GM13977 (cell line): ENCODE results near the gene UPK2.

Source experiments
- DNase-seq: peaks from one replicate; pipeline ENCODE4 v3.0.0; 2012; ENCODE audit warnings: low spot score
- in situ Hi-C: fragments of 300-500 bp; cut with MboI; formaldehyde crosslinking; loops from one replicate; pipeline ENCODE4 v1.12.0; 2022; ENCODE audit warnings: low sequenced_read_pairs, low pct_unique_long_range_greater_than_20kb, mixed read lengths, inconsistent platforms; ENCODE audit not compliant: unreplicated experiment
- TF ChIP-seq, protein P1 (sequence below): IDR thresholded peaks from 2 replicates; pipeline ENCODE4 v1.5.1; 2012; ENCODE audit warnings: mild to moderate bottlenecking, control low read depth; ENCODE audit not compliant: insufficient read depth; ENCODE audit errors: extremely low read depth, missing control alignments

Gene UPK2

DNA sequence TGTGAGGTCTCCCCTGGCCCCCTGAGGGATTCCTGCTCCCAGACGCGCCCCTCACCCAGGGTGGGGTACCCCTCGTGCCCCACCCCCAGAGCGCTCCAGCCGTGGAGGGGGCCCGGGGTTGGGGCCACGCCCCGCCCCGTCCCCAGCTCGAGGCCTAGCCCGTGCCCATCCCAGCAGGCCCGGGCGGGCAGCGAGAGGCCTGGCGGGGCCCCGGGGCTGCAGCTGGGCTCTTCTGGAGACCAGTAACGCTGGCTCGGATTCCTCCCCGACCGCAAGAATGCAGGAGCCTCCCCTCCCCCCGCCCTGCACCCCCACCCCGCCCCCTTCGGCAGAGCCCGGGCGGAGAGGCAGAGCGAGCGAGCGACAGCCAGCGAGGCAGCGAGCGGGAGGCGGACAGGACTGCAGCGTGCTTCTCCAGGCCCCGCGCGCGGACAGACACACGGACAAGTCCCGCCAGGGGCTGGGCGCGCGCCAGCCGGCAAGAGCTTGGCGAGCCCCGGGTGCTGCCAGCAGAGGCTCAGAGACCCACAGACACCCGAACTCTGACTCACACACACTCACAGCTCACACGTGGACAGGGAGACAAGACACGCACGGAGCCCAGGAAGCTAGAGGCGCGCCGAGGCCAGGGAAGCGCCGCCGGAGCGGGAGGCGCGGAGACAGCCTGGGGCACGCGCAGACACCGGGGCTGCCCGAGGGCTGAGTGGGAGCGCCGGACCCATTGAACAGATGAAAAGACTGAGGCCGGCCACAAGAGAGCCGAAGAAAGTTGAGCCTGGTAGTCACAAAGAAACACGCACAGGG lies 45.6 kb upstream of the UPK2 start:
- no peak for DNase-seq
- TF ChIP-seq, protein P1, sequence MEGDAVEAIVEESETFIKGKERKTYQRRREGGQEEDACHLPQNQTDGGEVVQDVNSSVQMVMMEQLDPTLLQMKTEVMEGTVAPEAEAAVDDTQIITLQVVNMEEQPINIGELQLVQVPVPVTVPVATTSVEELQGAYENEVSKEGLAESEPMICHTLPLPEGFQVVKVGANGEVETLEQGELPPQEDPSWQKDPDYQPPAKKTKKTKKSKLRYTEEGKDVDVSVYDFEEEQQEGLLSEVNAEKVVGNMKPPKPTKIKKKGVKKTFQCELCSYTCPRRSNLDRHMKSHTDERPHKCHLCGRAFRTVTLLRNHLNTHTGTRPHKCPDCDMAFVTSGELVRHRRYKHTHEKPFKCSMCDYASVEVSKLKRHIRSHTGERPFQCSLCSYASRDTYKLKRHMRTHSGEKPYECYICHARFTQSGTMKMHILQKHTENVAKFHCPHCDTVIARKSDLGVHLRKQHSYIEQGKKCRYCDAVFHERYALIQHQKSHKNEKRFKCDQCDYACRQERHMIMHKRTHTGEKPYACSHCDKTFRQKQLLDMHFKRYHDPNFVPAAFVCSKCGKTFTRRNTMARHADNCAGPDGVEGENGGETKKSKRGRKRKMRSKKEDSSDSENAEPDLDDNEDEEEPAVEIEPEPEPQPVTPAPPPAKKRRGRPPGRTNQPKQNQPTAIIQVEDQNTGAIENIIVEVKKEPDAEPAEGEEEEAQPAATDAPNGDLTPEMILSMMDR: no peak
- in situ Hi-C loops: no loop called here

DNA sequence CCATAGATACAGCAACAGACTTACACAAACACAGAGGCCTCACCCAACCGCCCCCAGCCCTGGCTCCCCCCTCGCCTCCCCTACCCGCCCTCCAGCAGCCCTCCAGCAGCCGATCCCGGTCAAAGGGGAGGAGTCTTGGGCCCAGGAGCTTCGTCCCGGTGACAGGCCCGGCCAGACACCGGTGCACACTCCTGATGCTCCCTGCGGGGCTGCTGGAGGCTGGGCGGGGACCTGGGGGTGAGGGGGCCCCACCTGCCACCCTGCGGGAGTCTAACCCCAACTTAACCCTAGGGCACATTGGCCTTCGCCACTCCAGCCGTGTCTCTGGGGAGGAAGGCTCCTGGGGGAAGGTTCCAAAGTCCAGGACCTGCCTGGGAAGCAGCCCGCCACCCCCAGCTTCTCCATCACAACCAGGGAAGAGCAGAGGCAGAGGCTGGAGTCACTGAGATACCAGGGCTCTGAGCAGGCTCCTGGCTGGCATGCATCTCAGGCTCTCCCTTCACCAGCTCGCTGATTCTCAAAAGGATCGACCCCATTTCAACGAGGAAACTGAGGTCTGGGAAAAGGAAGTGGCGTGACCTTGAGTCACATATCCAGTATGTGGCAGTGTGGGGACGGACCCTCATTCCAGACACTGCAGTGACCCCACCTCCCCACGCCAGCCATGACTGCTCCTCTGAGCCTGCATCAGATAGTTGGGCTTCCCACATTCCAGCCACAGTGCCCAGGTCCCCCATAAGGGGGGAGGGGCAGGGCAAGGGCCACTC lies 44.8 kb upstream of the UPK2 start:
- TF ChIP-seq, protein P1: no peak

DNA sequence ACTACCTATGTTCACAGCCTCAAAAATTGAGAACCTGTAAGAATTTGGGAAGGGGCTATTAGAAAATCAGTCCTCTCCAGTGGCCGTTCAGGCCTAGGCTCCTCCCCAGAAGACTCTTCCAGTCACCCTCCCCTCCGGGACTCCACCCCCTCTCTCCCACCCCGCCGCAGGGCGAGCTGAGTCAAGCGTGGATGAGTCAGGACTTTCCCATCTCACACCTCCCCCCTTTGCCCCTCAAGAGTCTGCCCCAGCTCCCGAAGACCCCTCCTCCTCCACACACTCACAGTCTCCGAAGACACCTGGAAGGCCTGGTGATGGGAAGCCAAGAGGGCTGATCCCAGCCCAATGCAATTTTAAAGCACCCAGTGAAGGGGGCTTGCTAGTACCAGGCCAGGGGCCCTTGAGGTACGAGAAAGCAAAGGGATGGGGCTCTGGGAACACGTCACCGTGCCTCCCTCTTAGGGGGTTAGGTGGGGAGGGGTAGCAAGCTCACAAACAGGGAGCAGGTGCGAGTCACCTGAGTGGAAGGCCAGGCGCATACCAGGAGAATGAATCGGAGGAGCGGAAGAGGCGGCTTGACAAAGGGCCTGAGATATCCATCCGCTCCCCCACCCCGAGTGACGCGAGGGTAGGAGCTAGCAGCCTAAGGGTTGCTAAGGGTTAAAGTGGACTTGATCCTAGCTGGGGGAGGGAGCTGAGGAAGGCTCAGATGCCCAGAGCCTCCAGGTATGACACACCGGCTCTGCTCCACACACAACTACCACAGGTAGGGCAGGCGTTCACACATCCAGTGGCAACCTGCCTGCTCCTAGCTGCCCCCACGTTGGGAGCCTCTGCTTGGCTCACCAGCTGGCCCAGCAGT lies 44.0 kb upstream of the UPK2 start:
- TF ChIP-seq, protein P1: no peak
- in situ Hi-C loops: no loop called here
- DNase-seq: no peak

More for the DNA sequence above, 44.8 kb upstream of the UPK2 start:
- no peak for DNase-seq
- in situ Hi-C loops: no loop called here

DNA sequence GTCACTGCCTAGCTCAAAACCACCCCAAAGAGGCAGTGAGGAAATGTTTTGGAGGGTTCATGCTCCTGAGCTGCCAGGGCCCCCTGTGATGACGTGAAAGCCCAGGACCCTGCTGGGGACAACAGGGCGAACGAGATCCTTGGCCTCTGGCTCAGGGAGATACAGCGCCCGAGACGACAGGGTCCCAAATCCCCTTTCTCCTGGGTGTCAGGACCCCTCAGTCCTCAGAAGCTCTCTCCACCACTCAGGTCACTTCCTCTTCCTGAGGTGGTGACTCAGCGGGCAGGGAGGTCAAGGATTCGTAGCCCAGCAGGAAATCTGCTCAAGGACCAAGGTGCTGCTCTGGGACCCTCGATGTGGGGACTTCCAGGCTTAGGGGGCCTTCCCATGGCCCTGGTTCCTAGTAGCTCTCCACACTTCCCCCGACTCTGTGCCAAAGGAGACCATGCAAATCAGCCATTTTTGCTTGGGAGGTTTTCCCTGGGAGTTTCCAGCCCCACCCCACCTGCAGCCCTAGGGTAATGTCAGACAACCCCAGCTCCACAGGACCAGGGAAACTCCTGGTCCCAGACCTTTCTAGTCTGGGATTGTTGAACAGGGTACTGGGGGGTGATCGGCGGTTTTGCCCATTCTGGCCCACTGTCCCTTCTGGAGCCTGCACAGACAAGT lies 43.2 kb upstream of the UPK2 start:
- DNase-seq: no peak
- TF ChIP-seq, protein P1: no peak
- in situ Hi-C loops: no loop called here

DNA sequence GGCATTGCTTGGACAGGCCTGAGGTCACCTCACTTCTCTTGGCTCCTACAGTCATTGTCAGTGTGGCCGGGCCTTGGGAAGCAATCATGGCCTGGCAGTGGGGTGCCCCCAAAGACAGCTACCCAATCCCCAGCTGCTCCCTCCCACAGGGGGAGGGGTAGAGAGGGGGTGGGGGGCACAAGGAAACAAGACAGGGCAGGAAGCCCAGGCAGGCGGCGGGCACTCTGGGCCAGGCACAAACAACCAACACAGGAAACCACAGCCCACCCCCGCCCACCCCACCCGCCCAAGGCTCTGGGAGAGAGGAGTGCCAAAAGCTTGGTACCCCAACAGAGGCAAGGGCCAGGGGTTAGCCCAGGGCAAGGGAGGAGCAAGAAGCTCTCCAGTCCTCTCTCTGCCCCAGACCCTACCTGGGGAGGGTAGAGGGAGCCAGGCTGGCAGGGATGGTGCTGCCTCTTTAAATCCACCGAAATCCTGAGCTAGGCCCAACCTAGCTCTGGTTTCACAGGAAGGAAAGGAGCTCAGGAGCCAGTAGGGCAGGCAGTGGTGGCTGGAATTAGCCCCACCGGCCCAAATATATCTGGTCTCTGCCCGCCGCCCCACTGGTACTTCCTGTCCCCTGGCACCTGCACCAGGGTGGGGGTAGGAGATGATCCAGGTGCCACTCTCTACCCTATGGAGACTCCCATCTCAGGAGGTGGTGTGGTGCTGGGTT lies 42.5 kb upstream of the UPK2 start:
- TF ChIP-seq, protein P1: no peak
- in situ Hi-C loops: no loop called here
- DNase-seq: no peak
